HCT116 (cell line): Measurements from ENCODE around the gene CNTNAP5. TPM values are rescaled to one million over a fixed set of nuclear protein-coding genes. Genes with fewer than 3 reads are reported as not detected.

Experiments used
- ATAC-seq: fragments of 200-7000 bp; cut with Tn5 transposase; 2 replicates; pipeline ENCODE4 v1.9.1; 2020; ENCODE audit warnings: mild to moderate bottlenecking, moderate library complexity
- BruUV-seq: library from RNA; stranded (reverse); fragments of 400-500 nt; replicated peaks from 2 replicates; lab custom pipeline; 2021; lab: Mats Ljungman, UMichigan
- CTCF ChIA-PET: fragments of 300-600 bp; sonication (Branson Sonifier 250); formaldehyde crosslinking; loops from one replicate; lab custom pipeline; 2021; ENCODE audit warnings: antibody characterized with exemption; lab: Charles Lee
- POLR2A ChIA-PET: fragments of 300-600, 350-600 bp; sonication (Branson Sonifier 250); formaldehyde crosslinking; loops from one replicate; lab custom pipeline; 2021; ENCODE audit warnings: antibody characterized with exemption; lab: Charles Lee
- RAD21 ChIA-PET, 2 experiments: fragments of 300-600 bp; sonication (Branson Sonifier 250); formaldehyde crosslinking; loops; one replicate each; lab custom pipeline; 2023; ENCODE audit warnings: low total read pairs in 2 of 2; ENCODE audit not compliant: uncharacterized antibody in 2 of 2, unreplicated experiment in 2 of 2, low non-redundant PET in 1 of 2; lab: Charles Lee
- DNase-seq: peaks from one replicate; pipeline ENCODE4 v3.0.0-alpha.2; 2010; ENCODE audit warnings: low read depth, low spot score
- H2AFZ ChIP-seq: fragments of 200-600 bp; shearing (Covaris generic), sonication (generic); 2 replicates; pipeline ENCODE4 v1.6.1; 2017; ENCODE audit warnings: low read depth, mixed run types, mixed read lengths, antibody characterized with exemption, low read length; ENCODE audit not compliant: poor library complexity, severe bottlenecking
- H3K27ac ChIP-seq: 2 replicates; pipeline ENCODE4 v1.5.1; 2012; ENCODE audit warnings: low read depth, low read length
- H3K27me3 ChIP-seq: fragments of 200-600 bp; sonication (generic); 2 replicates; pipeline ENCODE4 v1.6.1; 2016; ENCODE audit warnings: mixed run types, low read length, mixed read lengths; ENCODE audit not compliant: insufficient read depth
- H3K36me3 ChIP-seq, 2 experiments: fragments of 200-500 bp in 1 of 2; fragments of 200-600 bp in 1 of 2; sonication (Bioruptor generic) in 1 of 2; sonication (generic) in 1 of 2; 2 replicates each; pipeline versions ENCODE4 v1.5.1 to v1.6.1; 2014 to 2016; ENCODE audit warnings: low read length in 2 of 2, inconsistent platforms in 1 of 2, mixed read lengths in 1 of 2, mixed run types in 1 of 2; ENCODE audit not compliant: insufficient read depth in 2 of 2, control insufficient read depth in 1 of 2
- H3K4me1 ChIP-seq, 2 experiments: fragments of 200-600 bp in 1 of 2; sonication (generic) in 1 of 2; 2 replicates each; pipeline versions ENCODE4 v1.5.1 to v1.6.1; 2012 to 2017; ENCODE audit warnings: low read length in 2 of 2, inconsistent platforms in 1 of 2, mild to moderate bottlenecking in 1 of 2, mixed read lengths in 1 of 2, mixed run types in 1 of 2, moderate library complexity in 1 of 2; ENCODE audit not compliant: insufficient read depth in 2 of 2, control insufficient read depth in 1 of 2
- H3K4me2 ChIP-seq: fragments of 200-600 bp; sonication (generic); 2 replicates; pipeline ENCODE4 v1.6.1; 2017; ENCODE audit warnings: mixed run types, low read length, mixed read lengths
- H3K4me3 ChIP-seq, 2 experiments: fragments of 200-600 bp in 1 of 2; sonication (generic) in 1 of 2; replicated peaks in 1 of 2; 2 replicates each; pipeline ENCODE4 v1.5.1; 2011 to 2016; ENCODE audit warnings: low read length in 2 of 2, control low read depth in 1 of 2, low read depth in 1 of 2, mild to moderate bottlenecking in 1 of 2, mixed read lengths in 1 of 2, mixed run types in 1 of 2
- H3K79me2 ChIP-seq: fragments of 200-600 bp; sonication (generic); 2 replicates; pipeline ENCODE4 v1.6.1; 2017; ENCODE audit warnings: mild to moderate bottlenecking, mixed run types, low read length, moderate library complexity, mixed read lengths; ENCODE audit not compliant: insufficient read depth
- H3K9ac ChIP-seq: fragments of 200-600 bp; sonication (generic); 2 replicates; pipeline ENCODE4 v1.6.1; 2016; ENCODE audit warnings: low read length, mixed read lengths
- H3K9me2 ChIP-seq: fragments of 200-600 bp; sonication (generic), shearing (Covaris generic); 2 replicates; pipeline ENCODE4 v1.6.1; 2017; ENCODE audit warnings: mixed run types, mild to moderate bottlenecking, moderate library complexity; ENCODE audit not compliant: insufficient read depth
- H3K9me3 ChIP-seq, 2 experiments: fragments of 200-500 bp in 1 of 2; fragments of 200-600 bp in 1 of 2; sonication (Bioruptor generic) in 1 of 2; sonication (generic) in 1 of 2; 2 replicates each; pipeline ENCODE4 v1.6.1; 2014 to 2017; ENCODE audit warnings: low read length in 2 of 2, mixed read lengths in 2 of 2, inconsistent platforms in 1 of 2, low read depth in 1 of 2, mild to moderate bottlenecking in 1 of 2, mixed run types in 1 of 2, moderate library complexity in 1 of 2; ENCODE audit not compliant: control insufficient read depth in 1 of 2, insufficient read depth in 1 of 2
- H4K20me1 ChIP-seq: fragments of 200-600 bp; sonication (generic), shearing (Covaris generic); 2 replicates; pipeline ENCODE4 v1.6.1; 2017; ENCODE audit warnings: mixed run types, mild to moderate bottlenecking, moderate library complexity; ENCODE audit not compliant: insufficient read depth
- CBX3 ChIP-seq: IDR thresholded peaks from 2 replicates; pipeline ENCODE4 v1.6.1; 2012; ENCODE audit warnings: low read depth
- CEBPB ChIP-seq: IDR thresholded peaks from 2 replicates; pipeline ENCODE4 v1.6.1; 2012; ENCODE audit warnings: low read depth
- CTCF ChIP-seq, 3 experiments: fragments of 200-600 bp in 1 of 3; sonication (generic) in 1 of 3; IDR thresholded peaks in 2 of 3; conservative IDR thresholded peaks in 1 of 3; 2 replicates each; pipeline ENCODE4 v1.5.1; 2012 to 2017; ENCODE audit warnings: low read depth in 2 of 3, low read length in 2 of 3, antibody characterized with exemption in 1 of 3, borderline replicate concordance in 1 of 3, control low read depth in 1 of 3, mild to moderate bottlenecking in 1 of 3, mixed read lengths in 1 of 3, mixed run types in 1 of 3, moderate library complexity in 1 of 3; ENCODE audit not compliant: insufficient read depth in 1 of 3
- EGR1 ChIP-seq: IDR thresholded peaks from 2 replicates; pipeline ENCODE4 v1.6.1; 2012; ENCODE audit warnings: low read depth
- EZH2 ChIP-seq: fragments of 200-600 bp; sonication (generic); IDR thresholded peaks from 2 replicates; pipeline ENCODE4 v1.6.1; 2017; ENCODE audit warnings: antibody characterized with exemption, mixed run types
- EZH2phosphoT487 ChIP-seq: fragments of 200-600 bp; IDR thresholded peaks from 2 replicates; pipeline ENCODE4 v1.6.1; 2018; ENCODE audit warnings: antibody characterized with exemption, borderline replicate concordance
- FOSL1 ChIP-seq: IDR thresholded peaks from 2 replicates; pipeline ENCODE4 v1.6.1; 2012; ENCODE audit warnings: low read depth
- JUND ChIP-seq: IDR thresholded peaks from 2 replicates; pipeline ENCODE4 v1.6.1; 2012
- POLR2A ChIP-seq: IDR thresholded peaks from 2 replicates; pipeline ENCODE4 v1.7.0; 2011; ENCODE audit warnings: borderline replicate concordance; ENCODE audit not compliant: insufficient read depth, insufficient read length; ENCODE audit errors: extremely low read depth
- POLR2AphosphoS5 ChIP-seq: IDR thresholded peaks from 2 replicates; pipeline ENCODE4 v1.6.1; 2011; ENCODE audit warnings: mild to moderate bottlenecking, low read depth, low read length, moderate library complexity
- REST ChIP-seq: IDR thresholded peaks from 2 replicates; pipeline ENCODE4 v1.6.1; 2012; ENCODE audit warnings: low read depth
- SIN3A ChIP-seq: IDR thresholded peaks from 2 replicates; pipeline ENCODE4 v1.6.1; 2012; ENCODE audit warnings: low read depth
- SRF ChIP-seq: IDR thresholded peaks from 2 replicates; pipeline ENCODE4 v1.6.1; 2012; ENCODE audit warnings: low read depth
- YY1 ChIP-seq: IDR thresholded peaks from 2 replicates; pipeline ENCODE4 v1.6.1; 2011; ENCODE audit warnings: low read length, low read depth, moderate library complexity, mild to moderate bottlenecking; ENCODE audit not compliant: insufficient replicate concordance; ENCODE audit errors: extremely low read depth
- ZNF274 ChIP-seq: fragments of 200-500 bp; sonication (Bioruptor generic); IDR thresholded peaks from 2 replicates; pipeline ENCODE4 v1.6.1; 2014; ENCODE audit warnings: mild to moderate bottlenecking, low read depth, low read length, inconsistent platforms
- intact Hi-C: fragments of 100-400 bp; cut with micrococcal nuclease; formaldehyde crosslinking; loops from 2 replicates; pipeline ENCODE4 v1.10.0; 2022
- total RNA-seq: library from RNA; stranded (reverse); gene quantifications from one replicate; pipeline ENCODE4 v1.2.1, GENCODE V29; 2021; ENCODE audit not compliant: unreplicated experiment
- TF ChIP-seq, protein P1 (sequence below): IDR thresholded peaks from 2 replicates; pipeline ENCODE4 v1.6.1; 2012

CNTNAP5 gene
- total RNA-seq, 1 experiment from 2014 or later: not detected

DNA sequence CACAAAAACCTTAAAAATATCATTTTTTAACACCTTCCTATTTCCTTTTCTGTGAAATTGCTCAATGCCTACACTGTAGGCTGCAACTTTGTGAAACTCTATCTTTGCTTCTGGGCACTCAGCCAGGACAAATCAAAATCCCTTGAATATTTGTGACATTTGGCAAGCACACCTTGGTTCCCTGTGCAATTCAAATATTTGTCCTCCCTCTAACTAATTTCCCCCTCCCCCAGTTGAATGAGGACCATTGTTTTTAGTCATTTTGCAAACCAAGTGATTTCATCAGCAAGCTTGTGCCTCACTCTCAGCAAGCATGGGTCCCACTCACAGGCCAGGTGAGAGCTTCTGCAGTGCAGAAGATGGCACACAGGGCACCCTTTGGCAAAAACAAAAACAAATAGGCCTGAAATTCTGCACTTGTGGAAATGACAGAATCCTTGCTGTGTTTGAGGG lies 541.5 kb downstream of the CNTNAP5 start (continued):
- TF ChIP-seq YY1: no peak
- TF ChIP-seq SIN3A: no peak
- no peak for TF ChIP-seq EGR1
- TF ChIP-seq EZH2phosphoT487: no peak
- no peak for TF ChIP-seq JUND
- no peak for TF ChIP-seq EZH2
- TF ChIP-seq CEBPB: no peak
- TF ChIP-seq CBX3: no peak
- TF ChIP-seq, all 23 proteins: peak for 0

- ChIA-PET RAD21 (no interaction called here), POLR2A (no interaction called here), CTCF (no interaction called here)
- Histone ChIP-seq H3K4me1 (no peaks in the 10 kb centered on the region), H3K9me2 (no peaks in the 10 kb centered on the region), H3K36me3 (no peaks in the 10 kb centered on the region), H3K79me2 (no peaks in the 10 kb centered on the region), H3K4me3 (no peak overlapping the region), H3K4me2 (no peak overlapping the region), H2AFZ (no peak overlapping the region), H4K20me1 (no peaks in the 10 kb centered on the region), H3K27me3 (no peaks in the 10 kb centered on the region), H3K9me3 (peaks cover 8 to 10% of the 10 kb centered on the region in 2 experiments; a peak in 2 of 4 replicates), H3K9ac (no peak overlapping the region), H3K27ac (no peak overlapping the region)
- no peak for ATAC-seq
- no peak for TF ChIP-seq REST
- no peak for TF ChIP-seq POLR2A
- no peak for TF ChIP-seq POLR2AphosphoS5
- no peak for TF ChIP-seq CEBPB
- TF ChIP-seq EZH2phosphoT487: no peak
- TF ChIP-seq EGR1: no peak
- no peak for TF ChIP-seq SIN3A
- TF ChIP-seq FOSL1: no peak
- no peak for TF ChIP-seq CBX3
- TF ChIP-seq, protein P1, sequence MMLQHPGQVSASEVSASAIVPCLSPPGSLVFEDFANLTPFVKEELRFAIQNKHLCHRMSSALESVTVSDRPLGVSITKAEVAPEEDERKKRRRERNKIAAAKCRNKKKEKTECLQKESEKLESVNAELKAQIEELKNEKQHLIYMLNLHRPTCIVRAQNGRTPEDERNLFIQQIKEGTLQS: no peak
- no peak for TF ChIP-seq JUND
- no peak for TF ChIP-seq CTCF (IDR thresholded peaks at IDR 0.05 in 2 of 3, conservative IDR thresholded peaks at IDR 0.05 in 1 of 3; ENCODE audit: borderline replicate concordance in 1 of 3, insufficient read depth in 1 of 3, low read depth in 2 of 3, low read length in 2 of 3)
- TF ChIP-seq SRF: no peak
- TF ChIP-seq ZNF274: no peak
- DNase-seq: no peak
- BruUV-seq: no TSS peak
- intact Hi-C loops: no loop called here
These were observed 545.8 kb downstream of the CNTNAP5 start for GRCh38 chr2:124570872-124571271.
